ENCODE results near the gene STARD13. TPM values are rescaled to one million over a fixed set of nuclear protein-coding genes. Genes with fewer than 3 reads are reported as not detected.

Gene STARD13
- total and polyA plus RNA-seq, 7 experiments from 2014 or later = 0.30 to 1.1 (median 0.73) TPM; not detected in 2

DNA sequence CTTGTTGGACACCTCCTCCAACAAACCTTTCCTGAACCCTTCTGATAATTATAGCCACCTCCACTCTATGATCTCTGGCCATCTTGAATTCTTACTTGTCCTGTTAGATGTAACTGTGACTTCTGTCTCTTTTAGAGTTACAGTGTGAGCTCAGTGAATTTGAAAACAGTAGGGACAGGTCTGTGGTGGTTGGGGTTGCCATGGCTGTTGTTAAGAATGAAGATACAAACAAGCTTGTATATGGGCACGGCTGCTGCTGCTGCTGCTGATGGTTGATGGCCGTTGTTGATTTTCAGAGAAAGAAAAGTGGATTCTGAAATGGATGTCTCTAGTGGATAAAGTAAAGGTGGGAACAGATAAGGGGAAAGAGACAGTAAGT is 101.5 kb downstream of the STARD13 start:
- Mint-ChIP-seq H3K9me3 (peaks cover 0 to 6% (median 0%) of the 10 kb centered on the region in 11 donors), H3K4me3 (no peak overlapping the region), H3K36me3 (peaks cover 0 to 8% (median 0%) of the 10 kb centered on the region in 5 donors), H3K4me1 (peaks cover 0 to 26% (median 5%) of the 10 kb centered on the region in 7 donors), H3K27ac (no peak overlapping the region), H3K27me3 (peaks cover 0 to 33% (median 31%) of the 10 kb centered on the region in 5 donors)
- ATAC-seq = no peak
- no peaks in the 10 kb centered on the region for H3K27me3 ChIP-seq (ENCODE audit: control insufficient read depth in 2 of 2, insufficient read depth in 2 of 2, low read length in 2 of 2)
- ChIA-PET POLR2A (no interaction called here), CTCF (interaction anchor here (0.7 kb wide), 1 partner anchor 46 kb away, joined by 4 read pairs; no protein-coding TSS in a partner anchor)
- no peak overlapping the region for H3K4me3 ChIP-seq (ENCODE audit: low read length)
- H3K4me1 ChIP-seq (ENCODE audit: control insufficient read depth in 2 of 2, insufficient read depth in 2 of 2, low read length in 2 of 2) = no peaks in the 10 kb centered on the region
- no peak overlapping the region for H3K27ac ChIP-seq (ENCODE audit: low read depth, low read length)
- no peaks in the 10 kb centered on the region for H3K36me3 ChIP-seq (ENCODE audit: control insufficient read depth in 2 of 3, insufficient read depth in 3 of 3, low read length in 3 of 3)
- no peak for DNase-seq
- intact Hi-C loops (cut with micrococcal nuclease) = no loop called here
- H3K9me3 ChIP-seq (ENCODE audit: control insufficient read depth in 2 of 3, low read length in 3 of 3) = no peaks in the 10 kb centered on the region

DNA sequence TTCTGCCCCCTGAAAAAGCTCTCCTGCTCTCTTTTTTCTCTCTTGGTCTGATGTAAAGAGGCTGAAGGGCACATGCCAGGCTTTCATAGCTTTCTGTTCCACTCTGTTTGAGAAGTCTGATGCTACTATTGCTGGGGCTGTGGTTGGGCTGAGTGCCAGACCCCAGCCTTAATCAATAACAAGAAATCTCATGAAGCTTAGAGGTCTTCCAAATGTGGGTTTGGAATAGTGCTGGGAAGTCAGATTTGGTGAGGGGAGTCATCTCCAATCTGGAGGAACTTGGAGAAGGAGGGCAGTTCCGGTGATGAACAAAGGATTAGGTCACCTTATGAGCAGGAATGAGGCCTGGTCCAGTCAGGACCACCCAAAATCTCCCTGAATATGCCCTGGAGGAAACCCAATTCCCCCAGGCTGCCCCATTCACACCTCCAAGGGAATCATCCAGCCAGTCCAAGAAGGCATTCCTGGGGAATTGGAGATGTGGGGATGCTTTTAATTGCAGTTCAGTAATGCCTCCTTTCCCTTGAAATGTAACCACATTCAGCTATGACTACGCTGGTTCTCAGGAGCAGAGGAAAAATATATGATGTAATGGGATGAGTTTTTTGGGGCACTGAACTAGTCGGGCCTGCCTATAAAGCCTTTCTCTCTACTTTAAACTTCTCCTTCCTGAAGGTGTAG is 102.0 kb downstream of the STARD13 start:
- intact Hi-C loops (cut with micrococcal nuclease) = no loop called here
- H3K9me3 Mint-ChIP-seq = peaks cover 0 to 6% (median 0%) of the 10 kb centered on the region in 11 donors

DNA sequence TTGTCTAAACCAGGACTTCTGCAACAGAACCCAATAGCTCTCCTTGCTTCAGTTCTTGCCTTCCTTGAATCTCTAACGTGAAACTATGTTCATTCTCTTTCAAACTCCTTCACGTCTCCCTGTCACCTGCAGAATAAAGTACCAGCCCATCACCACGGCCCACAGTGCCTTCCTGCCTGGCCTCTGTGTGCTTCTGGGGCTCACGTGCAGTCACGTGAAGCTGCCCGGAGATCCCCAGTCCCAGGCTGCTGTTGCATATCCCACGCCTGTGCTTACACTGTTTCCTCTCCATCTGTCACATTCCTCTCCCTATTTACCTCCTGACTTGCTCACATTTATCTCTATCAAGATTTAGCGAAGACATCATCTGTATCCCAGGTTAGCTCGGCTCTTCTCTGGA is 102.8 kb downstream of the STARD13 start:
- Mint-ChIP-seq H3K27me3 (peaks cover 0 to 33% (median 31%) of the 10 kb centered on the region in 5 donors), H3K36me3 (peaks cover 0 to 8% (median 0%) of the 10 kb centered on the region in 5 donors), H3K9me3 (peaks cover 0 to 5% (median 0%) of the 10 kb centered on the region in 11 donors), H3K4me1 (peaks cover 0 to 17% (median 5%) of the 10 kb centered on the region in 7 donors), H3K4me3 (no peak overlapping the region), H3K27ac (no peak overlapping the region)
- intact Hi-C loops (cut with micrococcal nuclease) = no loop called here
- H3K27ac ChIP-seq (ENCODE audit: low read depth, low read length) = no peak overlapping the region
- DNase-seq = no peak
- H3K9me3 ChIP-seq (ENCODE audit: control insufficient read depth in 2 of 3, low read length in 3 of 3) = no peaks in the 10 kb centered on the region
- no peaks in the 10 kb centered on the region for H3K27me3 ChIP-seq (ENCODE audit: control insufficient read depth in 2 of 2, insufficient read depth in 2 of 2, low read length in 2 of 2)
- no peaks in the 10 kb centered on the region for H3K36me3 ChIP-seq (ENCODE audit: control insufficient read depth in 2 of 3, insufficient read depth in 3 of 3, low read length in 3 of 3)
- no peak overlapping the region for H3K4me3 ChIP-seq (ENCODE audit: low read length)
- POLR2A ChIA-PET = interaction anchor here (0.7 kb wide), 1 partner anchor 196 kb away, joined by 4 read pairs; no protein-coding TSS in a partner anchor
- no peaks in the 10 kb centered on the region for H3K4me1 ChIP-seq (ENCODE audit: control insufficient read depth in 2 of 2, insufficient read depth in 2 of 2, low read length in 2 of 2)
- no peak for ATAC-seq
- CTCF ChIA-PET = no interaction called here

More for the DNA sequence above, 102.0 kb downstream of the STARD13 start:
- peaks cover 0 to 33% (median 31%) of the 10 kb centered on the region in 5 donors for H3K27me3 Mint-ChIP-seq
- DNase-seq (no peak), ATAC-seq (no peak)
- ChIA-PET CTCF (no interaction called here), POLR2A (no interaction called here)
- no peaks in the 10 kb centered on the region for H3K9me3 ChIP-seq (ENCODE audit: control insufficient read depth in 2 of 3, low read length in 3 of 3)
- no peak overlapping the region for H3K4me3 ChIP-seq (ENCODE audit: low read length)
- H3K4me3 Mint-ChIP-seq = no peak overlapping the region
- H3K27ac Mint-ChIP-seq = no peak overlapping the region
- H3K4me1 ChIP-seq (ENCODE audit: control insufficient read depth in 2 of 2, insufficient read depth in 2 of 2, low read length in 2 of 2) = no peaks in the 10 kb centered on the region
- peaks cover 0 to 8% (median 0%) of the 10 kb centered on the region in 5 donors for H3K36me3 Mint-ChIP-seq
- peaks cover 0 to 25% (median 5%) of the 10 kb centered on the region in 7 donors for H3K4me1 Mint-ChIP-seq
- no peak overlapping the region for H3K27ac ChIP-seq (ENCODE audit: low read depth, low read length)
- H3K27me3 ChIP-seq (ENCODE audit: control insufficient read depth in 2 of 2, insufficient read depth in 2 of 2, low read length in 2 of 2) = no peaks in the 10 kb centered on the region
- H3K36me3 ChIP-seq (ENCODE audit: control insufficient read depth in 2 of 3, insufficient read depth in 3 of 3, low read length in 3 of 3) = no peaks in the 10 kb centered on the region

DNA sequence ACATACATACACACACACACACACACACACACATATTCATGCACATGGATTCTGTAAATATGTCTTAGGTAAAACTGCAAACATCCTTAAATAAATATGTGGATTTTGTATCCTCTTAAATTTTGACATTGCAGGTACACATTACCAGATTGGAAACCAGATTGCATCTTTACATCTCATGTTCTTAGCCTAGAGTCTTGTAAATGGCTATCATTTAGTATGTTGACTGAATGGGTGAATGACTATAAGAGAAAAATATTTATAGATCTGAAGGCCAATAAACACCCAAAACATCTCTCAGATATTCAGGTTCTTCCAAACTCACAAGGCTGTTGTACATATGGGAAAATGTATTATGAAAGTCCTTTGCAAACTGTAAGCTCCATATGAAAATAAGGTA is 104.3 kb downstream of the STARD13 start:
- Mint-ChIP-seq H3K27ac (no peak overlapping the region), H3K4me3 (no peak overlapping the region), H3K4me1 (peaks cover 0 to 4% (median 0%) of the 10 kb centered on the region in 7 donors), H3K9me3 (peaks cover 0 to 3% (median 0%) of the 10 kb centered on the region in 11 donors), H3K27me3 (peaks cover 0 to 33% (median 31%) of the 10 kb centered on the region in 5 donors), H3K36me3 (peaks cover 0 to 5% (median 0%) of the 10 kb centered on the region in 5 donors)
- H3K9me3 ChIP-seq (ENCODE audit: control insufficient read depth in 2 of 3, low read length in 3 of 3) = no peaks in the 10 kb centered on the region
- no peak for DNase-seq
- intact Hi-C loops (cut with micrococcal nuclease) = no loop called here
- H3K36me3 ChIP-seq (ENCODE audit: control insufficient read depth in 2 of 3, insufficient read depth in 3 of 3, low read length in 3 of 3) = no peaks in the 10 kb centered on the region
- no peaks in the 10 kb centered on the region for H3K27me3 ChIP-seq (ENCODE audit: control insufficient read depth in 2 of 2, insufficient read depth in 2 of 2, low read length in 2 of 2)
- H3K4me3 ChIP-seq (ENCODE audit: low read length) = no peak overlapping the region
- H3K27ac ChIP-seq (ENCODE audit: low read depth, low read length) = no peak overlapping the region
- H3K4me1 ChIP-seq (ENCODE audit: control insufficient read depth in 2 of 2, insufficient read depth in 2 of 2, low read length in 2 of 2) = no peaks in the 10 kb centered on the region
- POLR2A ChIA-PET = no interaction called here
- ATAC-seq = no peak
- CTCF ChIA-PET = no interaction called here

DNA sequence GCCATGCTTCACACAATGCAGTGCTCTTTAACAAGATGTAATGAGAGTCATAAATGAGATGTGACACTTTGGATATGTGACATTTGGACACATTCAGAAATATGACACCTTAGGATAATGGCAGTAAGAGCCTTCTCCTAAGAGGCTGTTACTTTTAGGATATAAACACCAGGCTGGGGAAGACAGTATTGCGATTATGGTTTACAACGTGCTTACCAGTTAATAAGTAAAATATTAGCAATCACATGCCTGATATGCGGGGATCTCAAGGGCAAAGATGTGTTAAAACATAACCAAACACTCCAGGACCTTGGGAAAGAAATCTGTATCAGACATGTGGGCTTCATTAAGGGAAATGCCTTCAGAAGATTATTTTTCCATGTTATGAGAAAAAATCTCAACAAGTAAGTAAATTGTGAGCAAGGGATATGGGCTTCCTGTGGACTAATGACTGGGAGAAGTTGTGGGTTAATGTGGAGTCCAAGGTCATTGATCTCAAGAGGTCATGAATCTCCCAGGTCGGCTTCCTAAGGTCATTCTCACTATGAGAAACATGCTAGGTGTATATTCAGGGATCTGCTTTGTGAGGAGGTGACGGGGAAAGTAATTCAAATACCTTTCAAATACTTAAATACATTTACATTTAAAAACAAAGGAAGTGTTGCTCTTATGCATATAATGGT is 105.3 kb downstream of the STARD13 start:
- CTCF ChIA-PET = interaction anchor here (0.7 kb wide), 1 partner anchor 595 kb away, joined by 4 read pairs; no protein-coding TSS in a partner anchor

DNA sequence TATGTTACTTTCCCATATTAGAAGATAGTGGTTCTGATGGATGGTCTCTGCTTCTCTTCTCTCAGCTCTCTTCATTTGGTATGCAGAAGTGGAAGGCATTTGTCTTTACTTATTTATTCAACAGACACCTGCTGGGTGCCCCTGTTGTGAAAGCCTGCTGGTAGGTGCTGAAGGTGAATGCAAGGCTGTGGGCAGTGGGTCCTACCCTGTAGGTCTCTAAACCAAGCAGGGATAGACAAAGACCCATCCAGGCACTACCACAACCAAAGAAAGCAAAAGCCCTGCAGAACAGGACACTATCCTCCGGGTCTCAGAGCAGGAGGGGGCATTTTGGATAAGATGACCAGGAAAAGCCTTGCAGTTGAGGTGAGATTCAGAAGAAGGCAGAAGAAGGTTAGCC is 106.1 kb downstream of the STARD13 start:
- Mint-ChIP-seq H3K9me3 (peaks cover 0 to 3% (median 0%) of the 10 kb centered on the region in 11 donors), H3K4me1 (peaks cover 0 to 3% (median 0%) of the 10 kb centered on the region in 7 donors), H3K4me3 (no peak overlapping the region), H3K27me3 (peaks cover 0 to 33% (median 28%) of the 10 kb centered on the region in 5 donors), H3K36me3 (peaks cover 0 to 5% (median 0%) of the 10 kb centered on the region in 5 donors), H3K27ac (no peak overlapping the region)
- ATAC-seq = no peak
- DNase-seq = no peak
- ChIA-PET CTCF (interaction anchor here (0.7 kb wide), 1 partner anchor 596 kb away, joined by 4 read pairs; no protein-coding TSS in a partner anchor), POLR2A (no interaction called here)
- Histone ChIP-seq H3K4me1 (ENCODE audit: control insufficient read depth in 2 of 2, insufficient read depth in 2 of 2, low read length in 2 of 2) (no peaks in the 10 kb centered on the region), H3K27me3 (ENCODE audit: control insufficient read depth in 2 of 2, insufficient read depth in 2 of 2, low read length in 2 of 2) (no peaks in the 10 kb centered on the region), H3K9me3 (ENCODE audit: control insufficient read depth in 2 of 3, low read length in 3 of 3) (no peaks in the 10 kb centered on the region), H3K36me3 (ENCODE audit: control insufficient read depth in 2 of 3, insufficient read depth in 3 of 3, low read length in 3 of 3) (no peaks in the 10 kb centered on the region), H3K27ac (ENCODE audit: low read depth, low read length) (no peak overlapping the region), H3K4me3 (ENCODE audit: low read length) (no peak overlapping the region)
- intact Hi-C loops (cut with micrococcal nuclease) = no loop called here

More for the DNA sequence above, 105.3 kb downstream of the STARD13 start:
- H3K27ac ChIP-seq (ENCODE audit: low read depth, low read length) = no peak overlapping the region
- H3K4me1 Mint-ChIP-seq = peaks cover 0 to 3% (median 0%) of the 10 kb centered on the region in 7 donors
- no peak for DNase-seq
- ATAC-seq = no peak
- H3K4me3 ChIP-seq (ENCODE audit: low read length) = no peak overlapping the region
- peaks cover 0 to 5% (median 0%) of the 10 kb centered on the region in 5 donors for H3K36me3 Mint-ChIP-seq
- POLR2A ChIA-PET = no interaction called here
- H3K4me3 Mint-ChIP-seq = no peak overlapping the region
- intact Hi-C loops (cut with micrococcal nuclease) = no loop called here
- H3K27ac Mint-ChIP-seq = no peak overlapping the region
- H3K9me3 Mint-ChIP-seq = peaks cover 0 to 3% (median 0%) of the 10 kb centered on the region in 11 donors
- H3K27me3 Mint-ChIP-seq = peaks cover 0 to 31% (median 26%) of the 10 kb centered on the region in 5 donors
- H3K9me3 ChIP-seq (ENCODE audit: control insufficient read depth in 2 of 3, low read length in 3 of 3) = no peaks in the 10 kb centered on the region
- no peaks in the 10 kb centered on the region for H3K27me3 ChIP-seq (ENCODE audit: control insufficient read depth in 2 of 2, insufficient read depth in 2 of 2, low read length in 2 of 2)
- H3K4me1 ChIP-seq (ENCODE audit: control insufficient read depth in 2 of 2, insufficient read depth in 2 of 2, low read length in 2 of 2) = no peaks in the 10 kb centered on the region
- no peaks in the 10 kb centered on the region for H3K36me3 ChIP-seq (ENCODE audit: control insufficient read depth in 2 of 3, insufficient read depth in 3 of 3, low read length in 3 of 3)

Data from naive thymus-derived CD4-positive, alpha-beta T cell (primary cell).